ENCODE measurements around the gene ELAVL3.

ELAVL3 gene

GRCh38 chr19:11460207-11460606, 20.6 kb downstream of the ELAVL3 start:
- TF ChIP-seq SIN3A (IDR thresholded peaks at IDR 0.05; ENCODE audit: borderline replicate concordance, insufficient read depth, low read length), result no peak
- TF ChIP-seq FOXP2 (optimal IDR thresholded peaks at IDR 0.05; ENCODE audit: borderline replicate concordance, extremely low read depth, extremely low read length, insufficient read depth), result no peak
- no peak for TF ChIP-seq POLR2AphosphoS5 (IDR thresholded peaks at IDR 0.05; ENCODE audit: low read depth, low read length)
- TF ChIP-seq, protein P1, sequence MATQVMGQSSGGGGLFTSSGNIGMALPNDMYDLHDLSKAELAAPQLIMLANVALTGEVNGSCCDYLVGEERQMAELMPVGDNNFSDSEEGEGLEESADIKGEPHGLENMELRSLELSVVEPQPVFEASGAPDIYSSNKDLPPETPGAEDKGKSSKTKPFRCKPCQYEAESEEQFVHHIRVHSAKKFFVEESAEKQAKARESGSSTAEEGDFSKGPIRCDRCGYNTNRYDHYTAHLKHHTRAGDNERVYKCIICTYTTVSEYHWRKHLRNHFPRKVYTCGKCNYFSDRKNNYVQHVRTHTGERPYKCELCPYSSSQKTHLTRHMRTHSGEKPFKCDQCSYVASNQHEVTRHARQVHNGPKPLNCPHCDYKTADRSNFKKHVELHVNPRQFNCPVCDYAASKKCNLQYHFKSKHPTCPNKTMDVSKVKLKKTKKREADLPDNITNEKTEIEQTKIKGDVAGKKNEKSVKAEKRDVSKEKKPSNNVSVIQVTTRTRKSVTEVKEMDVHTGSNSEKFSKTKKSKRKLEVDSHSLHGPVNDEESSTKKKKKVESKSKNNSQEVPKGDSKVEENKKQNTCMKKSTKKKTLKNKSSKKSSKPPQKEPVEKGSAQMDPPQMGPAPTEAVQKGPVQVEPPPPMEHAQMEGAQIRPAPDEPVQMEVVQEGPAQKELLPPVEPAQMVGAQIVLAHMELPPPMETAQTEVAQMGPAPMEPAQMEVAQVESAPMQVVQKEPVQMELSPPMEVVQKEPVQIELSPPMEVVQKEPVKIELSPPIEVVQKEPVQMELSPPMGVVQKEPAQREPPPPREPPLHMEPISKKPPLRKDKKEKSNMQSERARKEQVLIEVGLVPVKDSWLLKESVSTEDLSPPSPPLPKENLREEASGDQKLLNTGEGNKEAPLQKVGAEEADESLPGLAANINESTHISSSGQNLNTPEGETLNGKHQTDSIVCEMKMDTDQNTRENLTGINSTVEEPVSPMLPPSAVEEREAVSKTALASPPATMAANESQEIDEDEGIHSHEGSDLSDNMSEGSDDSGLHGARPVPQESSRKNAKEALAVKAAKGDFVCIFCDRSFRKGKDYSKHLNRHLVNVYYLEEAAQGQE (IDR thresholded peaks at IDR 0.05; ENCODE audit: insufficient read depth in 1 of 2, low read depth in 2 of 2, low read length in 2 of 2), result no peak
- TF ChIP-seq TAF1 (IDR thresholded peaks at IDR 0.05; ENCODE audit: borderline replicate concordance, insufficient read depth, low read length), result no peak

- TF ChIP-seq SIN3A (IDR thresholded peaks at IDR 0.05; ENCODE audit: borderline replicate concordance, insufficient read depth, low read length), result no peak
- TF ChIP-seq, protein P1 (IDR thresholded peaks at IDR 0.05; ENCODE audit: insufficient read depth in 1 of 2, low read depth in 2 of 2, low read length in 2 of 2), result no peak
- TF ChIP-seq FOXP2 (optimal IDR thresholded peaks at IDR 0.05; ENCODE audit: borderline replicate concordance, extremely low read depth, extremely low read length, insufficient read depth), result no peak
- TF ChIP-seq TAF1 (IDR thresholded peaks at IDR 0.05; ENCODE audit: borderline replicate concordance, insufficient read depth, low read length), result no peak
- no peak for TF ChIP-seq POLR2AphosphoS5 (IDR thresholded peaks at IDR 0.05; ENCODE audit: low read depth, low read length)
These were observed 22.5 kb downstream of the ELAVL3 start for GRCh38 chr19:11458236-11458900.

- TF ChIP-seq SIN3A (IDR thresholded peaks at IDR 0.05; ENCODE audit: borderline replicate concordance, insufficient read depth, low read length) (no peak), TAF1 (IDR thresholded peaks at IDR 0.05; ENCODE audit: borderline replicate concordance, insufficient read depth, low read length) (no peak), FOXP2 (optimal IDR thresholded peaks at IDR 0.05; ENCODE audit: borderline replicate concordance, extremely low read depth, extremely low read length, insufficient read depth) (no peak), POLR2AphosphoS5 (IDR thresholded peaks at IDR 0.05; ENCODE audit: low read depth, low read length) (no peak)
- TF ChIP-seq, protein P1 (IDR thresholded peaks at IDR 0.05; ENCODE audit: insufficient read depth in 1 of 2, low read depth in 2 of 2, low read length in 2 of 2), result no peak
These were observed 23.0 kb downstream of the ELAVL3 start for GRCh38 chr19:11457831-11458230.

- no peak for TF ChIP-seq FOXP2 (optimal IDR thresholded peaks at IDR 0.05; ENCODE audit: borderline replicate concordance, extremely low read depth, extremely low read length, insufficient read depth)
- TF ChIP-seq SIN3A (IDR thresholded peaks at IDR 0.05; ENCODE audit: borderline replicate concordance, insufficient read depth, low read length), result no peak
- no peak for TF ChIP-seq POLR2AphosphoS5 (IDR thresholded peaks at IDR 0.05; ENCODE audit: low read depth, low read length)
- TF ChIP-seq, protein P1 (IDR thresholded peaks at IDR 0.05; ENCODE audit: insufficient read depth in 1 of 2, low read depth in 2 of 2, low read length in 2 of 2), result no peak
- no peak for TF ChIP-seq TAF1 (IDR thresholded peaks at IDR 0.05; ENCODE audit: borderline replicate concordance, insufficient read depth, low read length)
These were observed 23.7 kb downstream of the ELAVL3 start for GRCh38 chr19:11457115-11457514.
